NT2/D1 (cell line): ENCODE measurements around the gene ANO9.

Experiments used
- SUZ12 ChIP-seq: IDR thresholded peaks from 2 replicates; pipeline ENCODE4 v1.6.1; 2011; ENCODE audit not compliant: insufficient read length, insufficient read depth; ENCODE audit errors: extremely low read depth
- YY1 ChIP-seq: IDR thresholded peaks from 2 replicates; pipeline ENCODE4 v1.6.1; 2011; ENCODE audit not compliant: insufficient read length, insufficient read depth
- ZNF274 ChIP-seq: IDR thresholded peaks from 2 replicates; pipeline ENCODE4 v1.6.1; 2011; ENCODE audit warnings: mild to moderate bottlenecking, low read depth, low read length

DNA sequence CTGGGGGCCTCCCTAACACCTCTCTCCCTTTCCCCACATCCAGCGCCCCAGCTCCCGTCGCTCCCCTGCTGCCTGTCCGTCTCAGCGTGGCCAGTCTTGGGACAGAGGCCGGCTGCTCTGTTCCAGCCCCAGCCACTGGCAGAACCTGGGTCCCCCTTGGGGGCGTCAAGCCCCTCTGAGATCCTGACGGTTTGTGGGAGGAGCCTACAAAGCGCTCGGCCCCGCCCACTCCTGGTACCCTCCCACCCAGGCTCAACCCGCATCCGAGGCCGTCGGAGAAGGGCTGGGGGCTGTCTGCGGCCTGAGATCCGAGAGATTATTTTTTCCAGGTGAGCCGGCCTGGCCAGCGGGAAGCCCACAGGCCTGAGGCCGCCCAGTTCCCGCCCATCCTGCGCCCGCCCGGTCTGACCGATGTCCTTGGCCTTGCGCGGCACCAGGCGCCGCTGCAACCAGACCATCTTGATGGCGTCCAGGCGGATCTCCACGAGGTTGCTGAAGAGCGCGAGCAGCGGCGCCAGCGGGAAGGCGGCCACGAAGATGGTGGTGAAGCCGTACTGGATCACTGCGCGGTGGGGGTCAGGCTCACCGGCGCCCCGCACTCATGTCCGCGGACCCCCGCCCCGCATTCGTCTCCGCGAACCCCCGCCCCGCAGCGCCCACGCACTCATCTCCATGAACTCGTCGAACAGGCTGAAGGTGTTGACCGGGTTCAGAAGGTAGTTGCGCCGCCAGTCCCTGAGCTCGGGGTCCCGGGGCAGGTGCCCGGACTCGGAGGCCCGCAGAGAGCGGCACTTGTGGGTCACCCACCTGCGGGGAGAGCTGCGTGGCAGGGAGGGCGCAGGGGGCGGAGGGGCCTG, 21.5 kb downstream of the ANO9 start:
- TF ChIP-seq ZNF274: no peak
- no peak for TF ChIP-seq SUZ12
- TF ChIP-seq YY1: no peak
